GF-D8 (cell line): Measurements from ENCODE around the gene KMT5C.

Experiments
- DNase-seq: peaks from one replicate; lab custom pipeline; 2025; lab: John Stamatoyannopoulos, UW

Gene KMT5C

GRCh38 chr19:55347442-55348009 is 7.8 kb downstream of the KMT5C start:
- DNase-seq: no peak

GRCh38 chr19:55348317-55349034 is 8.8 kb downstream of the KMT5C start:
- DNase-seq: no peak

- no peak for DNase-seq
These were observed 11.1 kb downstream of the KMT5C start for GRCh38 chr19:55350620-55351315.

GRCh38 chr19:55352040-55352439 is 12.4 kb downstream of the KMT5C start:
- DNase-seq: no peak

- no peak for DNase-seq
These were observed 13.0 kb downstream of the KMT5C start for GRCh38 chr19:55352549-55353145.

- no peak for DNase-seq
These were observed 13.7 kb downstream of the KMT5C start for GRCh38 chr19:55353356-55353802.

- no peak for DNase-seq
These were observed 14.4 kb downstream of the KMT5C start for GRCh38 chr19:55353803-55354697.

- no peak for DNase-seq
These were observed 15.1 kb downstream of the KMT5C start, which contains the start of gene COX6B2 for GRCh38 chr19:55354698-55355212. TSS of gene COX6B2 (minus strand) at chr19:55354719. CDS start at chr19:55354521, 198 bp downstream.

GRCh38 chr19:55355213-55355821 is 15.6 kb downstream of the KMT5C start:
- DNase-seq: no peak

- no peak for DNase-seq
These were observed 18.8 kb downstream of the KMT5C start for GRCh38 chr19:55358493-55358892.

- no peak for DNase-seq
These were observed 19.6 kb downstream of the KMT5C start for GRCh38 chr19:55358943-55359908.

GRCh38 chr19:55360902-55361301 is 21.2 kb downstream of the KMT5C start:
- no peak for DNase-seq

GRCh38 chr19:55362174-55362989 is 22.7 kb downstream of the KMT5C start:
- no peak for DNase-seq

- DNase-seq: no peak
These were observed 23.5 kb downstream of the KMT5C start, which contains the start of gene GARIN5B for GRCh38 chr19:55362990-55363716. TSS of gene GARIN5B (minus strand) at chr19:55363260. CDS start at chr19:55363066, 194 bp downstream.

- no peak for DNase-seq
These were observed 25.6 kb downstream of the KMT5C start for GRCh38 chr19:55365245-55365644.

- DNase-seq: no peak
These were observed 26.3 kb downstream of the KMT5C start for GRCh38 chr19:55365964-55366363.

- DNase-seq: no peak
These were observed 27.1 kb downstream of the KMT5C start for GRCh38 chr19:55366790-55367189.

- no peak for DNase-seq
These were observed 28.4 kb downstream of the KMT5C start for GRCh38 chr19:55368106-55368505.
